ENCODE data around the gene NHEJ1. TPM values are rescaled to one million over a fixed set of nuclear protein-coding genes. Genes with fewer than 3 reads are reported as not detected.

Gene NHEJ1
- total RNA-seq, 1 donor from 2014 or later = 10.8 TPM

GRCh38 chr2:219027511-219028055, 133.0 kb downstream of the NHEJ1 start:
- no peak for DNase-seq (ENCODE audit: low read depth)
- no peak overlapping the region for H3K4me3 Mint-ChIP-seq (ENCODE audit: unreplicated experiment)
- Histone ChIP-seq H3K27me3 (ENCODE audit: insufficient read depth, low read length) (peaks cover 11% of the 10 kb centered on the region), H4K20me1 (ENCODE audit: insufficient read depth, low read length) (no peaks in the 10 kb centered on the region), H3K4me3 (ENCODE audit: insufficient read depth, low read depth, low read length) (no peak overlapping the region), H3K9me3 (ENCODE audit: insufficient read depth, low read depth, low read length) (no peaks in the 10 kb centered on the region), H3K36me3 (ENCODE audit: insufficient read depth, low read length) (no peaks in the 10 kb centered on the region), H3K9ac (ENCODE audit: low read length) (no peak overlapping the region), H3K4me2 (ENCODE audit: low read length) (no peak overlapping the region), H3K79me2 (ENCODE audit: insufficient read depth, low read length) (no peaks in the 10 kb centered on the region), H3K27ac (ENCODE audit: low read depth, low read length) (no peak overlapping the region), H3K4me1 (ENCODE audit: insufficient read depth, low read length) (no peaks in the 10 kb centered on the region), H2AFZ (ENCODE audit: low read depth, low read length) (no peak overlapping the region)
- no peak for FAIRE-seq
- H3K4me1 Mint-ChIP-seq (ENCODE audit: low read depth, unreplicated experiment) = no peaks in the 10 kb centered on the region
- H3K36me3 Mint-ChIP-seq (ENCODE audit: low read depth, unreplicated experiment) = no peaks in the 10 kb centered on the region
- H3K27ac Mint-ChIP-seq (ENCODE audit: unreplicated experiment) = no peak overlapping the region
- H3K27me3 Mint-ChIP-seq (ENCODE audit: low read depth, unreplicated experiment) = peaks cover 65% of the 10 kb centered on the region
- no peaks in the 10 kb centered on the region for H3K9me3 Mint-ChIP-seq (ENCODE audit: unreplicated experiment)
- TF ChIP-seq CTCF (IDR thresholded peaks at IDR 0.05; ENCODE audit: insufficient read depth, low read depth, low read length) (no peak), EZH2 (IDR thresholded peaks at IDR 0.05; ENCODE audit: insufficient read depth, low read length) (no peak)

DNA sequence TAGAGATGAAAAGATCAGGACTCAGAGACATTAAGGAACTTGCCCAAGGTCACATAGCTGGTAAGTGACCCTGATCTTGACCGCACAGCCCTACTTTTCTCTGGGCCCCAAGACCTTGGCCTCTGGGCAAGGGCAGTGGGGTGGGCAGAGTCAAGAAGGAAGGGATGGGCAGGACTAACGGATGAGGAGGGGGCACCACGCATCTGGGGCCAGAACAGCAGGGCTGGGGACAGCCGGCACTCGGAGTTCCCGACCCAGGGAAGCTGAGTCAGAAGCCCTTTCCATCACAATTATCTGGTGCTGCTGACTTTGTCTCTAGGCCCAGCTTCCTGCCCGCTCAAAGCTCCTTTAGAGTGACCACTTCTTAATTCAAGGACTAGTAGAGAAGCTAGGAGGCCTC, 133.7 kb downstream of the NHEJ1 start:
- H3K27ac ChIP-seq (ENCODE audit: low read depth, low read length) = no peak overlapping the region
- FAIRE-seq (no peak), DNase-seq (ENCODE audit: low read depth) (no peak)
- H3K27me3 ChIP-seq (ENCODE audit: insufficient read depth, low read length) = peaks cover 8% of the 10 kb centered on the region
- no peaks in the 10 kb centered on the region for H4K20me1 ChIP-seq (ENCODE audit: insufficient read depth, low read length)
- H2AFZ ChIP-seq (ENCODE audit: low read depth, low read length) = no peak overlapping the region
- no peak overlapping the region for H3K4me2 ChIP-seq (ENCODE audit: low read length)
- Mint-ChIP-seq H3K27me3 (ENCODE audit: low read depth, unreplicated experiment) (peaks cover 65% of the 10 kb centered on the region), H3K27ac (ENCODE audit: unreplicated experiment) (no peak overlapping the region), H3K36me3 (ENCODE audit: low read depth, unreplicated experiment) (no peaks in the 10 kb centered on the region), H3K4me3 (ENCODE audit: unreplicated experiment) (no peak overlapping the region), H3K9me3 (ENCODE audit: unreplicated experiment) (no peaks in the 10 kb centered on the region), H3K4me1 (ENCODE audit: low read depth, unreplicated experiment) (no peaks in the 10 kb centered on the region)
- H3K36me3 ChIP-seq (ENCODE audit: insufficient read depth, low read length) = no peaks in the 10 kb centered on the region
- no peak overlapping the region for H3K4me3 ChIP-seq (ENCODE audit: insufficient read depth, low read depth, low read length)
- H3K79me2 ChIP-seq (ENCODE audit: insufficient read depth, low read length) = no peaks in the 10 kb centered on the region
- no peaks in the 10 kb centered on the region for H3K4me1 ChIP-seq (ENCODE audit: insufficient read depth, low read length)
- TF ChIP-seq CTCF (IDR thresholded peaks at IDR 0.05; ENCODE audit: insufficient read depth, low read depth, low read length) = no peak
- TF ChIP-seq EZH2 (IDR thresholded peaks at IDR 0.05; ENCODE audit: insufficient read depth, low read length) = no peak
- H3K9me3 ChIP-seq (ENCODE audit: insufficient read depth, low read depth, low read length) = no peaks in the 10 kb centered on the region
- H3K9ac ChIP-seq (ENCODE audit: low read length) = no peak overlapping the region
